ENCODE results near the gene CALD1.

The CALD1 gene

DNA sequence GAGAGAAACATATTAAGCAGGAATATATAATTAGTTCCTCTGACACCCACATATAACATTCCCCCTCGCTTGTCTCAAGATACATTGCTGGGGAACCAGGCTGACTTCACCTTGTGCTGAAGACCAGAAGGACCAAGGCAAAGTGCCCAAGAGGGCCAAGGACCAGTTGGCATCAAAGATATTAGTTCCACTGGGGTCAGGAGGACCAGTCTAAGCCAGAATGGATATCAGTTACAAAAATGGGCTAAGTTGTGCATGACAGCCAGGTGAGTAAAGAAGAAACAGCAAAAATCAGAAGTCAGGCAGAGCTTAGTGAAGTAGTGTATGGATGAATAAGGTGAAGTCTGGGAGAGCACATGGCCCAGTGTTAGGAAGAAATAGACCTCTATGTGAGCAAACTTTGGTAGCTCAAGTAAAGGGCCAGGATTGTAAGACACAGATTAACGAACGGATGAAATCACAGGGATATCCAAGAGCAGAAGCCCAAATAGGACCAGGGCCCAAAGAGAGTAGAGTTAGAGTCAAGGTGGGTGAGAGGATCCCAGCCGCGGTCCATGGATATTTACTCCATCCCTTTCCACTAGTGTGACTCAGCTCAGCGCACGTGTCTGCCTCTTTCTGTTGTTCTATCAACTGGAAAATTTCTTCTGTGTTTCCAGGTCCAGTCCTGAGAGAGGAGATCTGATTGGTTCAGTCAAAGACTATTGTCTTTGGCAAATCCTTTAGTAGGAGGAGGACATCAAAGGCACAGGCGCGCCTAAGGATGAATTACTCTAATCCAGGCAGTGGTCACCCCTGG is 5.0 kb downstream of the CALD1 start:
- no peak overlapping the region for H3K4me3 ChIP-seq (ENCODE audit: control insufficient read depth, low read depth, low read length)
- DNase-seq (ENCODE audit: low read depth), result no peak
- TF ChIP-seq, protein P1, sequence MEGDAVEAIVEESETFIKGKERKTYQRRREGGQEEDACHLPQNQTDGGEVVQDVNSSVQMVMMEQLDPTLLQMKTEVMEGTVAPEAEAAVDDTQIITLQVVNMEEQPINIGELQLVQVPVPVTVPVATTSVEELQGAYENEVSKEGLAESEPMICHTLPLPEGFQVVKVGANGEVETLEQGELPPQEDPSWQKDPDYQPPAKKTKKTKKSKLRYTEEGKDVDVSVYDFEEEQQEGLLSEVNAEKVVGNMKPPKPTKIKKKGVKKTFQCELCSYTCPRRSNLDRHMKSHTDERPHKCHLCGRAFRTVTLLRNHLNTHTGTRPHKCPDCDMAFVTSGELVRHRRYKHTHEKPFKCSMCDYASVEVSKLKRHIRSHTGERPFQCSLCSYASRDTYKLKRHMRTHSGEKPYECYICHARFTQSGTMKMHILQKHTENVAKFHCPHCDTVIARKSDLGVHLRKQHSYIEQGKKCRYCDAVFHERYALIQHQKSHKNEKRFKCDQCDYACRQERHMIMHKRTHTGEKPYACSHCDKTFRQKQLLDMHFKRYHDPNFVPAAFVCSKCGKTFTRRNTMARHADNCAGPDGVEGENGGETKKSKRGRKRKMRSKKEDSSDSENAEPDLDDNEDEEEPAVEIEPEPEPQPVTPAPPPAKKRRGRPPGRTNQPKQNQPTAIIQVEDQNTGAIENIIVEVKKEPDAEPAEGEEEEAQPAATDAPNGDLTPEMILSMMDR (IDR thresholded peaks at IDR 0.05; ENCODE audit: control insufficient read depth, insufficient read depth, low read depth, low read length, missing control alignments), result no peak

GRCh38 chr7:134785842-134786241 is 6.4 kb downstream of the CALD1 start:
- TF ChIP-seq, protein P1 (IDR thresholded peaks at IDR 0.05; ENCODE audit: control insufficient read depth, insufficient read depth, low read depth, low read length, missing control alignments), result no peak

DNA sequence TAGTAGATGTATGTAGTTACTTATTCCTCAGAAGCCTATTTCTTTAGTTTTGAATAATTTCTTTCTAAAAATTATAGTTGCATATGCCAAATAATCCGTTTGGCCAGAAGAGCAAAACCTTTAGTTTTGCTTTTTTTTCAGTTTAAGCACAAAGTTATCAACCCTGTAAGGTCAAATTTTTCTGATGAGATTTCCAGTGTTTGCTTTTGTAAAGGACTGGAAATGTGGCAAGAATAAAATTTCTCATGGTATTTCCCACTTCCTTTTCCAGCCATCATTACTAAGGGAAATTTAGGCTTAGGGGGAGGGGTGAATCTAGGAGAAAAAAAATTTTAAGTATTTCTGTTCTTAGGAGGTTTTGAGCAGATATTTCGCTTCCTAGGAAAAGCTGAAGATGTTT is 7.6 kb downstream of the CALD1 start:
- TF ChIP-seq, protein P1 (IDR thresholded peaks at IDR 0.05; ENCODE audit: control insufficient read depth, insufficient read depth, low read depth, low read length, missing control alignments), result no peak
- no peak overlapping the region for H3K4me3 ChIP-seq (ENCODE audit: control insufficient read depth, low read depth, low read length)
- DNase-seq (ENCODE audit: low read depth), result no peak

More at GRCh38 chr7:134785842-134786241, 6.4 kb downstream of the CALD1 start:
- no peak for DNase-seq (ENCODE audit: low read depth)
- H3K4me3 ChIP-seq (ENCODE audit: control insufficient read depth, low read depth, low read length), result no peak overlapping the region

DNA sequence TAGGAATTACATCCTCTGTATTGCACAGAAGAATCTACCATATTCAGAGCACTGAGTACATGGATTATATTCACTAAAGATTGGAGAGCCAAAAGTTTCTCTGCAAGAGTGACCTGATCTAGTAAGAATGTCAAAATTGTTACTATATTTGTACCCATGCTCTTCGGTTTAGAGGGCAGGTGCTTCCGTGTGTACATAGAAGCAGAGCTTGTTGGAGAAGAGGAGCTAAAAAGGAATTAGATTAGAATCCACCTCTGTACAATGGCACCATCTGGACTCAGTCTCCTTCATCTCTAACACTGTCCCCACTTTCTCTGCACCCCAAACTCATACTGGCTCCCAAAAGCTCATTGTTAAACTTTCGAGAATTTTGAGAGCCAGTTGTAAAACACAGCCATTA is 8.3 kb downstream of the CALD1 start:
- H3K4me3 ChIP-seq (ENCODE audit: control insufficient read depth, low read depth, low read length), result no peak overlapping the region
- no peak for DNase-seq (ENCODE audit: low read depth)
- TF ChIP-seq, protein P1 (IDR thresholded peaks at IDR 0.05; ENCODE audit: control insufficient read depth, insufficient read depth, low read depth, low read length, missing control alignments), result no peak

- no peak overlapping the region for H3K4me3 ChIP-seq (ENCODE audit: control insufficient read depth, low read depth, low read length)
- DNase-seq (ENCODE audit: low read depth), result no peak
- TF ChIP-seq, protein P1 (IDR thresholded peaks at IDR 0.05; ENCODE audit: control insufficient read depth, insufficient read depth, low read depth, low read length, missing control alignments), result no peak
Measured at GRCh38 chr7:134788191-134788590, 8.8 kb downstream of the CALD1 start.

GRCh38 chr7:134789967-134790685 is 10.7 kb downstream of the CALD1 start:
- DNase-seq (ENCODE audit: low read depth), result no peak
- TF ChIP-seq, protein P1 (IDR thresholded peaks at IDR 0.05; ENCODE audit: control insufficient read depth, insufficient read depth, low read depth, low read length, missing control alignments), result no peak
- H3K4me3 ChIP-seq (ENCODE audit: control insufficient read depth, low read depth, low read length), result no peak overlapping the region
